Hematopoietic multipotent progenitor cell treated with erythropoietin and hydrocortisone succinate and interleukin-3 and kit ligand, for 15 days (in vitro differentiated cells): ENCODE measurements around the gene FOXK1.
"Not testable (repeated sequence)": the region's sequence is repeated elsewhere in the genome, so short reads cannot be mapped to it uniquely, and the experiment has no call there.

Experiments used
- DNase-seq: peaks from one replicate; pipeline ENCODE4 v3.0.0-alpha.2; 2015; ENCODE audit warnings: low spot score

FOXK1 gene

GRCh38 chr7:4800926-4801838 lies 119.1 kb downstream of the FOXK1 start:
- no peak for DNase-seq

DNA sequence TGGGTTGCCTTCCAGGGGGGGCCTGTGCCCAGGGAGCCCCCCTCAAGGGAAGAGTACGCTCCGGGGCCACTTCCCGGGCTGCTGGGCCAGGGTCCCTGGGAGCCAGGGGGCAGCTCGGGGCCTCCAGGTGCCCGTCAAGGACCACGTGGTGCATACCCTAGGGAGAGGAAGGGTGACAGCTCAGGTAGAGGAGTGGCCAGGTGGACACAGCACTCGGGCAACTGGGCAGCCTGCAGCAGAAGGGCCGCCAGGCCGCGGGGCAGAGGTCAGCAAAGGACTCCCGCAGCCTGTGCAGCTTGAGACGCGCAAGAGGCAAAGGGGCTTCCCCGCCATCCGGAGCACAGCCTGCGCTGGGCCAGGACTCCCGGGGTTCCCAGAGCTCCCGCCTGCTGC lies 119.7 kb downstream of the FOXK1 start:
- DNase-seq: no peak

DNA sequence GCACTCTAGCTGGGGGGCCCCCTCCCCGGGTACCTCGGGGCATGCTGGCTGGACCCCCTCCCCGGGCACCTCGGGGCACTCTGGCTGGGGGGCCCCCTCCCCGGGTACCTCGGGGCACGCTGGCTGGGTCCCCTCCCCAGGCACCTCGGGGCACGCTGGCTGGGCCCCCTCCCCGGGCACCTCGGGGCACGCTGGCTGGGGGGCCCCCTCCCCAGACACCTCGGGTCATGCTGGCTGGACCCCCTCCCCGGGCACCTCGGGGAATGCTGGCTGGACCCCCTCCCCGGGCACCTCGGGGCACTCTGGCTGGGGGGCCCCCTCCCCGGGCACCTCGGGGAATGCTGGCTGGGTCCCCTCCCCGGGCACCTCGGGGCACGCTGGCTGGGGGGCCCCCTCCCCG lies 120.5 kb downstream of the FOXK1 start:
- DNase-seq: not testable (repeated sequence)

DNA sequence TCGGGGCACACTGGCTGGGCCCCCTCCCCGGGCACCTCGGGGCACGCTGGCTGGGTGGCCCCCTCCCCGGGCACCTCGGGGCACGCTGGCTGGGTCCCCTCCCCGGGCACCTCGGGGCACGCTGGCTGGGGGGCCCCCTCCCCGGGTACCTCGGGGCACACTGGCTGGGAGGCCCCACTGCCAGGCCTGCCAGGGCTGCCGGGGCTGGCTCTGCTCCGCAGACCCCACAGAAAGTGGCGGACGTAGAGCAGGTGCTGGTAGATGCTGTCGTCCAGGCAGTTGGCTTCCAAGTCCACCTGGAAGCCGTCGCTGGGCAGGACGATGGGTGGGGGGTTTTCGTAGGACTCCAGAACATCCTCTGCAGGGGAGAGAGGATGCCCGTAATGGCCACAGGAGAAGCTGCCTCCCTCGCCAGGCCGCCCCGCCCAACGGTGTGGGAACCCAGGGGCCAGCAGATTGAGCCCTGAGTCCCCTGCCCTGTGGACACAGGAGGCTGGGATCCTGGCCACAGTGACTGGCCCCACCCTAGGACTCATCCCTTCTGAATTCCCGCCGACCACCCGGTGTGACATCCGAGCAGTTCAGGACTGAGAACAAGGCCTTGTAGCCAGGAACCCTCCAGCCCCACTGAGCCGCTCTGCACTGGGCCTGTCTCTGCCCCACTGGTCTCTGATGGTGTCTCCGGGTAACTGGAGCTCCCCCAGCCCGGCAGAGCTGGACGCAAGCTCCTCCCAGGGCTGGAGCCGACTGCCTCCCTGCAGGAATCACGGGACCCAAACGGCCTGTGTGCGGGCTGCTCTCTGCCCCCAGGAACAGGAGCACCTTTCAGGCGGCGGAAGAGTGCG lies 121.5 kb downstream of the FOXK1 start:
- no peak for DNase-seq

GRCh38 chr7:4805110-4805983 lies 123.3 kb downstream of the FOXK1 start:
- DNase-seq: no peak

DNA sequence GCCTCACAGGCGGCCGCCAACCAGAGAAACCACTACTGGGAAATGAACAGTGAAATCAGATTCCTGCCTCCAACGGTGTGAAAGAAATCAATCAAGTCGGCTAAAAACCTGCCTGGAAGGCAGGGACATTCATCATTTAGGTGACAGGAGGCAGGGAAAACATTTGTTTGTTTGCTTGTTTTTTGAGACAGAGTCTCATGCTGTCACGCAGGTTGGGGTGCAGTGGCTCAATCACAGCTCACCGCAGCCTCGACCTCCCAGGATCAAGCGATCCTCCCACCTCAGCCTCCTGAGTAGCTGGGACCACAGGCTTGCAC lies 123.8 kb downstream of the FOXK1 start:
- DNase-seq: no peak

DNA sequence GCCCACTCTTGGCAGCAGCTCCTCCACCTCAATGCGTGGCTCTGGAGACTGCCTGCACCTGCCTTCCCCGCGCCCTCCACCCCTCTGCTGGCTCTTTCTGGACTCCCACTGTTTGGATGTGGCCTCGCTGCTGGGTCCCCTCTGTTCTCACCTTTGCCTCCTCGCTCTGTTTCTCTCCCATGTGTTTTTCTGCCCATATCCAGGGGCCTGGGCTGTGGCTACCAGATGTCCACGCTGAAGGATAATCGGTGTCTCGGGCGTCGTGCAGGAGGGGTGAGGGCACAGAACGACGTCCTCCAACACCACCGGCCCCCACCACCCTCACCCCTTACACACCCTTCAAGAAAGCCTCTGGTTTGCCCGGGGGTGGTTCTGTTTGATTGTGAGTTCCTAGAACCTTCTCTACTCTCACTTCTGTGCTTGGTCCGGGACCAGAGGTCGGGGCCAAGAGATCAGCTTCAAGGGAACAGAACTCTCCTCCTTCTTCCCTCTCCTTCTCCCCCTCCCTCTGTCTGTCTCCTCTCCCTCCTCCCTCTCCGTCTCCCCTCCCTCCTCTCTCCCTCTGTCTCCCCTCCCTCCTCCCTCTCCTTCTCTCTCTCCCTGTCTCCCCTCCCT lies 125.0 kb downstream of the FOXK1 start:
- no peak for DNase-seq

- no peak for DNase-seq
Measured at GRCh38 chr7:4807598-4808016, 125.5 kb downstream of the FOXK1 start.

DNA sequence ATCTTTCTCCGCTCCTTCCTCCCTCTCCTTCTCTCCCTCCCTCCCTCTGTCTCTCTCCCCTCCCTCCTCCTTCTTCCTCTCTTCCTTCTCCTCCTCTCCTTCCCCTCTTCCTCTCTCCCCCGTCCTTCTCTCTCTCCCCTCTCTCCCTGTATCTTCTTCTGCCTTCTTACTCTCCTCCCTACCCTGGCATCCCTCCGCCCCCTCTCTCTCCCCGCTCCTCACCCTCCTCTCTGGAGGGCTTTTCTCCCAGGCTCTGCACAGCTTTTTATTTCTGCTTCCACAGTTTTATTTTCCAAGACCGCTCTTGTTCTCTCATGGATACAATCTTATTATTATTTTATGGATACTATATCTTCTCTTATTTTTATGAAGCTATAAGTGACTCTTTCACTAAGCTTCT lies 125.9 kb downstream of the FOXK1 start:
- DNase-seq: no peak

GRCh38 chr7:4808565-4808964 lies 126.5 kb downstream of the FOXK1 start:
- DNase-seq: no peak

DNA sequence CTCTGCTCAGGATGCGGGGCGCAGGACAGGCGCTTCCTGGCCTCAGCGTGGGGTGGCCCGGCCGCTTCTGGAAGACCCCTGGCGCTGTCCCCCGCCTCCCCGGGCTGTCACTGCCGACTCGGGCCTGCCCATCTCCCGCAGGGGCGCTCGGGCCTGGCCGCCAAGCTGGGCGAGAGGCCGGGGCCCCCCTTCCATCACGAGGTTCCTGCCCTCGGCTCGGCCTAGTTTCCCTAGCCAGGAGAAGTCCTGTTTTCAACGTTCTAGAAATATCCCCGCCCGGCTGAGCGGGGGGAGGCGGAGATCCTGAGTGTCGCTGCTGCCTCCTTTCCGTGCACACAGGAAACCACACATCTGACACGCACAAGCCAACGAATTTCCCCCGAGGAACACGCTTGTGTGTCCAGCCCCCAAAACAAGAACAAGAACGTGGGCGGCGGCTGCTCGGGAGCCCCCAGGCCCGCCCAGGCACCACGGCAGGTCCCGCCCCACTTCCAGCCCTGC lies 127.0 kb downstream of the FOXK1 start:
- DNase-seq: no peak

DNA sequence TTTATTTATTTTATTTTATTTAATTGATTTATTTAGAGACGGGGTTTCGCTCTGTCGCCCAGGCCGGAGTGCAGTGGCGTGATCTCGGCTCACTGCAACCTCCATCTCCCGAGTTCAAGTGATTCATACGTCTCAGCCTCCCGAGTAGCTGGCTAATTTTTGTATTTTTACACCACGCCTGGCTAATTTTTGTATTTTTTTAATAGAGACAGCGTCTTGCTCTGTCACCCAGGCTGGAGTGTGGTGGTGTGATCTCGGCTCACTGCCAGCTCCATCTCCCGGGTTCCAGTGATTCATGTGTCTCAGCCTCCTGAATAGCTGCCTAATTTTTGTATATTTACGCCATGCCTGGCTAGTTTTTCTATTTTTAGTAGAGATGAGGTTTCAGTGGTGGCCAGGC lies 127.6 kb downstream of the FOXK1 start:
- DNase-seq: no peak

DNA sequence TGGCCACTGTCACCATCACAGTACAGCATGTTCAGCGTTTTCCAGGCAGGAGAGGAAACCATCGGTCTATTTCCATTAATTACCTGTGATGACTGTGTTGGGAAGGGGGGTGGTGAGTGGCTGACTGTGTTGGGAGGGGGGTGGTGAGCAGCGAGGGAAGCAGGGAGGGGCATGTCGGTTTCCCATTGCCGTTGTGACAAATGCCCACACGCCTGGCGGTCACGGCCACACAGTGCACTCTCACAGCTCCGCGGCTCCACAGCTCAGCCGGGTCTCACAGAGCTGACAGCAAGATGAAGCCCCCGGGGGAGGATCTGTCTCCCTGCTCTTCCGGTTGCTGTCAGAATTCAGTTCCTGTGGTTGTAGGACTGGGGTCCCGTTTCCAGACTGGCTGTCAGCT lies 132.3 kb downstream of the FOXK1 start:
- DNase-seq: no peak

- no peak for DNase-seq
Measured at GRCh38 chr7:4815121-4815520, 133.0 kb downstream of the FOXK1 start.

- DNase-seq: no peak
Measured at GRCh38 chr7:4815609-4816418, 133.7 kb downstream of the FOXK1 start.

GRCh38 chr7:4816419-4817080 lies 134.5 kb downstream of the FOXK1 start:
- no peak for DNase-seq

GRCh38 chr7:4817178-4817901 lies 135.2 kb downstream of the FOXK1 start:
- DNase-seq: no peak

DNA sequence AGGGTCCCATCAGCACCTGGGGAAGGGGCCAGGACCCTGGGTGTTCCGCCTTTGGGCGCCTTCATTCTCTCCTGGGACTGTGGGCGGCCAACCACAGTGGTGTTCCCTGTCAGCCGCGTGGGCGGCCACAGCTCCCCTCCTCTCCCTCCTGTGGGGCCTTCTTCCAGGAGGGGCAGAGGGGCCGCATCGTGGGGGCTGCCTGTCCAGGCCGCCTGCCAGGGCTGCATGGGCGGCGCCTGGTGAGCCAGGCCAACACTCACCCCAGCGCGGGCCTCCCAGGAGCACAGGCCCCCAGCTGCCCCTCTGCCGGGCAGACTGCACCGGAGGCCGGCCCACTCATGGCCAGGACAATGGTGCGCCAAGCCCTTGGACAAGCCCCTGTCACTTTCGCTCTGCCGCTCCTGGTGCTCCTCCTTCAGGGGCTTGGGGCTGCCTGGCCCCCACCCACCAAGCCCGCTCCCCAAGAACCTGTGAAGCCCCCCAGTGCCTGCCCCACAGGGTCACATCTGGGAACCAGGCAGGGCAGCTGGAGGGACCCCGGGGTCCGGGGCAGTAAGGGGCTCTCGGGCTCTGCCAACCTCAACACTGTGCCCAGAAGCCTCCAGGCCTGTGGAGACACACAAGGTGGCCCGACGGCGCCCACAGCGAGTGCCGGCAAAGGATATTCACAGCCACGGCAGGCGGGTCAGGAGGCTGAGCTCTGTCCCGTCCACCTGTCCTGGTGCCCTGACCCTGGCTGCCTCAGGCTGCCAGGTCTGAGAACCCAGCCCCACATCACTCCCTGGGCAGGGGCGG lies 136.1 kb downstream of the FOXK1 start:
- DNase-seq: no peak
